ENCODE data around the gene PYROXD2. TPM values are rescaled to one million over a fixed set of nuclear protein-coding genes. Genes with fewer than 3 reads are reported as not detected.

The PYROXD2 gene
- total RNA-seq, 3 donors from 2014 or later, result 6.3 to 11.6 (median 9.7) TPM

DNA sequence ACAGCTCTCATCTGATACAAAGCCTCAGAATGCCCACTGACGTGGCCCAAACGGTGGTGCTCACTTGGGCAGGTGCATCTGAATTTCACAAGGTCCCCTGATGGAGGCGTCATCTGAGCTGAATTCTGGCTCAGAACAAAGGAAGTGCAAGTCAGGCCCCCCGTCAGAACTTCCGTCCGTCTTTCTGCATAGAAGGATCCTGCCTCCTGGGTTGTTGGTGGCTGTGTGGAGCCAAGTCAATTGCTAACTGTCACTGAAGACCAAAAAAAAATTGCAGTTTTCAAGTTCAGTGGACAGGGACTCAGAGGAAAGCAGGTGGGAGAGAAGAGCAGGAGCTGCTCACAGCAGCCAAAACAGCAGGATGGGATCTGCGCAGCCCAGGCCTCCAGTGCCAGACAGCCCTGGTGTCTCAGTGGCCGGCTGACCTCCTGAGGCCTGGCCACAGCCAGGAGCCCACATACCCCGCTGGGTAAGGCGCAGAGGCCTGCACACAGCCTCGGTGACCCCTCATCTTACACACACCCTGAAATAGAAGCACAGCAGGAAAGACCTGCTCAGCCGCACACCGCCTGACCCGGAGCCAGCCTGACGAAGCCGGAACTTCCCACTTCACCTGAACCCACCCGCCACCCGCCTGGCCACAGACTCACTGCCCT, 49.4 kb downstream of the PYROXD2 start:
- intact Hi-C loops (cut with DNase I, micrococcal nuclease), result no loop called here
- no peak for ATAC-seq
- Histone ChIP-seq H3K4me3 (no peak overlapping the region), H3K9me3 (no peaks in the 10 kb centered on the region), H3K36me3 (ENCODE audit: low read depth) (no peaks in the 10 kb centered on the region), H3K4me1 (ENCODE audit: low read depth) (no peaks in the 10 kb centered on the region)
- no peak for DNase-seq
- TF ChIP-seq, protein P1, sequence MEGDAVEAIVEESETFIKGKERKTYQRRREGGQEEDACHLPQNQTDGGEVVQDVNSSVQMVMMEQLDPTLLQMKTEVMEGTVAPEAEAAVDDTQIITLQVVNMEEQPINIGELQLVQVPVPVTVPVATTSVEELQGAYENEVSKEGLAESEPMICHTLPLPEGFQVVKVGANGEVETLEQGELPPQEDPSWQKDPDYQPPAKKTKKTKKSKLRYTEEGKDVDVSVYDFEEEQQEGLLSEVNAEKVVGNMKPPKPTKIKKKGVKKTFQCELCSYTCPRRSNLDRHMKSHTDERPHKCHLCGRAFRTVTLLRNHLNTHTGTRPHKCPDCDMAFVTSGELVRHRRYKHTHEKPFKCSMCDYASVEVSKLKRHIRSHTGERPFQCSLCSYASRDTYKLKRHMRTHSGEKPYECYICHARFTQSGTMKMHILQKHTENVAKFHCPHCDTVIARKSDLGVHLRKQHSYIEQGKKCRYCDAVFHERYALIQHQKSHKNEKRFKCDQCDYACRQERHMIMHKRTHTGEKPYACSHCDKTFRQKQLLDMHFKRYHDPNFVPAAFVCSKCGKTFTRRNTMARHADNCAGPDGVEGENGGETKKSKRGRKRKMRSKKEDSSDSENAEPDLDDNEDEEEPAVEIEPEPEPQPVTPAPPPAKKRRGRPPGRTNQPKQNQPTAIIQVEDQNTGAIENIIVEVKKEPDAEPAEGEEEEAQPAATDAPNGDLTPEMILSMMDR (IDR thresholded peaks at IDR 0.05), result no peak

GRCh38 chr10:98364432-98365102, 50.4 kb downstream of the PYROXD2 start:
- no peak for ATAC-seq
- intact Hi-C loops (cut with DNase I, micrococcal nuclease), result no loop called here
- no peaks in the 10 kb centered on the region for H3K9me3 ChIP-seq
- H3K4me1 ChIP-seq (ENCODE audit: low read depth), result no peaks in the 10 kb centered on the region
- TF ChIP-seq, protein P1 (IDR thresholded peaks at IDR 0.05), result no peak
- DNase-seq, result no peak
- H3K36me3 ChIP-seq (ENCODE audit: low read depth), result no peaks in the 10 kb centered on the region
- no peak overlapping the region for H3K4me3 ChIP-seq

- no peak for DNase-seq
- no peak overlapping the region for H3K4me3 ChIP-seq
- no peaks in the 10 kb centered on the region for H3K9me3 ChIP-seq
- TF ChIP-seq, protein P1 (IDR thresholded peaks at IDR 0.05), result no peak
- intact Hi-C loops (cut with DNase I, micrococcal nuclease), result no loop called here
- no peak for ATAC-seq
- H3K4me1 ChIP-seq (ENCODE audit: low read depth), result no peaks in the 10 kb centered on the region
- no peaks in the 10 kb centered on the region for H3K36me3 ChIP-seq (ENCODE audit: low read depth)
These were observed 51.8 kb downstream of the PYROXD2 start for GRCh38 chr10:98363220-98363619.

GRCh38 chr10:98361131-98362025, 53.6 kb downstream of the PYROXD2 start:
- TF ChIP-seq, protein P1 (IDR thresholded peaks at IDR 0.05), result no peak
- Histone ChIP-seq H3K4me3 (no peak overlapping the region), H3K36me3 (ENCODE audit: low read depth) (no peaks in the 10 kb centered on the region), H3K4me1 (ENCODE audit: low read depth) (no peaks in the 10 kb centered on the region), H3K9me3 (no peaks in the 10 kb centered on the region)
- DNase-seq (peak; percentile 52 to 76 (median 52)), ATAC-seq (peak; percentile 67)
- intact Hi-C loops (cut with DNase I, micrococcal nuclease), result no loop called here

- Histone ChIP-seq H3K36me3 (ENCODE audit: low read depth) (no peaks in the 10 kb centered on the region), H3K4me1 (ENCODE audit: low read depth) (no peaks in the 10 kb centered on the region), H3K4me3 (no peak overlapping the region), H3K9me3 (no peaks in the 10 kb centered on the region)
- DNase-seq (no peak), ATAC-seq (no peak)
- intact Hi-C loops (cut with DNase I, micrococcal nuclease), result no loop called here
- TF ChIP-seq, protein P1 (IDR thresholded peaks at IDR 0.05), result no peak
These were observed 57.7 kb downstream of the PYROXD2 start for GRCh38 chr10:98357194-98357822.

All from mucosa of descending colon (tissue), 3 donors.